Adrenal gland (tissue), 5 donors: ENCODE measurements around the gene HDAC4.

ENCODE experiments used
- POLR2A ChIP-seq, 2 donors: fragments of 450-650 bp; IDR thresholded peaks; one replicate each; pipeline ENCODE4 v1.6.1; 2017; ENCODE audit warnings: antibody characterized with exemption in 2 of 2, mild to moderate bottlenecking in 2 of 2, moderate library complexity in 1 of 2
- TF ChIP-seq, protein P1 (sequence below), 6 experiments: fragments of 450-650 bp in 4 of 6; fragments of 200-600 bp in 2 of 6; sonication (generic) in 1 of 6; IDR thresholded peaks; 1 replicate in 5 of 6; 2 replicates in 1 of 6; pipeline versions ENCODE4 v1.5.1 to v1.8.0; 2016 to 2021; ENCODE audit warnings: antibody characterized with exemption in 6 of 6, mild to moderate bottlenecking in 2 of 6, moderate library complexity in 1 of 6
- donor health status: DM: no; HTN: no; CAD: no.

DNA sequence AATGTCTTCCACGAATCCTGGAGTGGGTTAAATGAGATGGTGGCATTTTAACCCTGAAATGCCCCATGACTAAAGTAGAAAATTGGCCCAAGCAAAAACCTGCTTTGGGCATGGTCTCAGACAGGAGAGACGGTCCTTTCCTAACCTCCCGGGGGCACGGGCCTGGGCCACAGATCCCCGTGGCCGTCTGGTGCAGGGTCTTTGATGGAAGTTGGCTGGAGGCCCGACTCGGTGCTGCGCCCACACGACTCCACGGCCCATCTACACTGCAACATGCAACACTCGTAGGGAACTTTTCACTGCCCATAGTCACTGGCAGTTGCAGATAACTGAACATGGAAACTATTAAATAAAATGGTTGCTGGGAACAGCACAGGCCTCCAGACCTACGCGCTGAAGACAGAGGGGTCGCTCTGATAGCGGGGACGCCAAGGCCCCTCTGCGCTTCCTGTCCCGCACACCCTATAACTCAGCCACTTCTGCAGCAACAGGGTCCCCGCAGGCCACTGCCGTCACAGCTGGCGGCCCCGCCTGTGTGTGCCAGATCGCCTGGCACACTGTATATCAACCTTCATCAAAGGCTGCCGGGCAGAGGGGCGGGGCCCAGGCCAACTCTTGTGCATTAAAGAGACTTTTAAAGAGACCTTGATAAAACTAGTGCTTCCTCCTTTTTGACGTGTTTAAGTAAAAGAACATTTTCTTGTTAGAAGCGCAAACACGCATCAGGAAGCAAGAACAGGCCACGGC is 338.8 kb downstream of the HDAC4 start:
- TF ChIP-seq, protein P1, sequence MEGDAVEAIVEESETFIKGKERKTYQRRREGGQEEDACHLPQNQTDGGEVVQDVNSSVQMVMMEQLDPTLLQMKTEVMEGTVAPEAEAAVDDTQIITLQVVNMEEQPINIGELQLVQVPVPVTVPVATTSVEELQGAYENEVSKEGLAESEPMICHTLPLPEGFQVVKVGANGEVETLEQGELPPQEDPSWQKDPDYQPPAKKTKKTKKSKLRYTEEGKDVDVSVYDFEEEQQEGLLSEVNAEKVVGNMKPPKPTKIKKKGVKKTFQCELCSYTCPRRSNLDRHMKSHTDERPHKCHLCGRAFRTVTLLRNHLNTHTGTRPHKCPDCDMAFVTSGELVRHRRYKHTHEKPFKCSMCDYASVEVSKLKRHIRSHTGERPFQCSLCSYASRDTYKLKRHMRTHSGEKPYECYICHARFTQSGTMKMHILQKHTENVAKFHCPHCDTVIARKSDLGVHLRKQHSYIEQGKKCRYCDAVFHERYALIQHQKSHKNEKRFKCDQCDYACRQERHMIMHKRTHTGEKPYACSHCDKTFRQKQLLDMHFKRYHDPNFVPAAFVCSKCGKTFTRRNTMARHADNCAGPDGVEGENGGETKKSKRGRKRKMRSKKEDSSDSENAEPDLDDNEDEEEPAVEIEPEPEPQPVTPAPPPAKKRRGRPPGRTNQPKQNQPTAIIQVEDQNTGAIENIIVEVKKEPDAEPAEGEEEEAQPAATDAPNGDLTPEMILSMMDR (IDR thresholded peaks at IDR 0.05): no peak
- TF ChIP-seq POLR2A (IDR thresholded peaks at IDR 0.05): no peak
